Smooth muscle cell (in vitro differentiated cells): Measurements from ENCODE around the gene GAPDH. TPM values are rescaled to one million over a fixed set of nuclear protein-coding genes. Genes with fewer than 3 reads are reported as not detected.
A peak's percentile ranks its signal among the peaks of the same experiment; 100 is the strongest.

Experiments used
- polyA plus RNA-seq: library from polyadenylated mRNA; unstranded; fragments of >200 nt; fragmentation: Nextera tagmentation; extraction: Ambion mirVana; gene quantifications from 2 replicates; pipeline ENCODE4 v1.2.1, GENCODE V29; 2016
- small RNA-seq: library from RNA; depleted of rRNA; stranded (forward); fragments of <200 nt; gene quantifications from one replicate; pipeline ENCODE3, GENCODE V24; 2014
- total RNA-seq: library from RNA; depleted of rRNA; stranded (reverse); fragments of >200 nt; gene quantifications from 2 replicates; pipeline ENCODE4 v1.2.3, GENCODE V29; 2014

The GAPDH gene
- total and polyA plus RNA-seq, 2 experiments from 2014 or later = 5,158 to 9,934 TPM

Small RNAs within 50 kb of the gene (small RNA-seq; reads per million reads assigned to genes)
- gene SCARNA11 = 139 reads per million, percentile 99 among the genes with 10 or more reads in this experiment

Other genes with a start within 250 kb of the GAPDH start
- gene PLEKHG6, start 223.8 kb upstream of the GAPDH start, total RNA-seq = 6.5 and 7.8 TPM in 2 replicates
- gene PLEKHG6, start 223.8 kb upstream of the GAPDH start, polyA plus RNA-seq = 5.2 and 21.9 TPM in 2 replicates
- gene TNFRSF1A, start 192.4 kb upstream of the GAPDH start, total RNA-seq = 110 and 139 TPM in 2 replicates
- gene TNFRSF1A, start 192.4 kb upstream of the GAPDH start, polyA plus RNA-seq = 144 and 148 TPM in 2 replicates
- gene SCNN1A, start 159.0 kb upstream of the GAPDH start, total RNA-seq = 1.3 and 1.5 TPM in 2 replicates
- gene SCNN1A, start 159.0 kb upstream of the GAPDH start, polyA plus RNA-seq = 0.57 and 1.0 TPM in 2 replicates
- 35.1 and 38.3 TPM in 2 replicates for gene LTBR, start 150.4 kb upstream of the GAPDH start, total RNA-seq
- 72.9 and 97.8 TPM in 2 replicates for gene LTBR, start 150.4 kb upstream of the GAPDH start, polyA plus RNA-seq
- gene CD27, start 89.6 kb upstream of the GAPDH start, total RNA-seq = not detected in 2 replicates
- gene CD27, start 89.6 kb upstream of the GAPDH start, polyA plus RNA-seq = not detected in 2 replicates
- 0.85 TPM in 1 of 2 replicates, not detected in the other for gene TAPBPL, start 82.5 kb upstream of the GAPDH start, total RNA-seq
- 1.5 and 3.2 TPM in 2 replicates for gene TAPBPL, start 82.5 kb upstream of the GAPDH start, polyA plus RNA-seq
- gene VAMP1, start 63.8 kb upstream of the GAPDH start, total RNA-seq = 3.5 and 10.0 TPM in 2 replicates
- gene VAMP1, start 63.8 kb upstream of the GAPDH start, polyA plus RNA-seq = 7.5 and 8.6 TPM in 2 replicates
- gene MRPL51, start 41.3 kb upstream of the GAPDH start, total RNA-seq = 122 and 126 TPM in 2 replicates
- gene MRPL51, start 41.3 kb upstream of the GAPDH start, polyA plus RNA-seq = 364 and 377 TPM in 2 replicates
- 22.7 and 78.9 TPM in 2 replicates for gene NCAPD2, start 40.4 kb upstream of the GAPDH start, total RNA-seq
- 17.6 and 21.5 TPM in 2 replicates for gene NCAPD2, start 40.4 kb upstream of the GAPDH start, polyA plus RNA-seq
- gene IFFO1, start 21.5 kb downstream of the GAPDH start, total RNA-seq = 4.2 and 5.2 TPM in 2 replicates
- 13.3 and 19.1 TPM in 2 replicates for gene IFFO1, start 21.5 kb downstream of the GAPDH start, polyA plus RNA-seq
- 29.7 and 41.9 TPM in 2 replicates for gene NOP2, start 33.8 kb downstream of the GAPDH start, total RNA-seq
- gene NOP2, start 33.8 kb downstream of the GAPDH start, polyA plus RNA-seq = 23.6 and 30.4 TPM in 2 replicates
- 172 and 176 TPM in 2 replicates for gene CHD4, start 72.9 kb downstream of the GAPDH start, total RNA-seq
- 87.5 and 122 TPM in 2 replicates for gene CHD4, start 72.9 kb downstream of the GAPDH start, polyA plus RNA-seq
- 2.0 and 4.4 TPM in 2 replicates for gene LPAR5, start 101.4 kb downstream of the GAPDH start, total RNA-seq
- gene LPAR5, start 101.4 kb downstream of the GAPDH start, polyA plus RNA-seq = 1.3 and 1.8 TPM in 2 replicates
- not detected in 2 replicates for gene ACRBP, start 112.9 kb downstream of the GAPDH start, total RNA-seq
- 0.82 TPM in 1 of 2 replicates, not detected in the other for gene ACRBP, start 112.9 kb downstream of the GAPDH start, polyA plus RNA-seq
- 24.8 and 45.0 TPM in 2 replicates for gene ING4, start 128.6 kb downstream of the GAPDH start, total RNA-seq
- gene ING4, start 128.6 kb downstream of the GAPDH start, polyA plus RNA-seq = 27.0 and 33.5 TPM in 2 replicates
- 30.0 and 31.0 TPM in 2 replicates for gene ZNF384, start 154.9 kb downstream of the GAPDH start, total RNA-seq
- gene ZNF384, start 154.9 kb downstream of the GAPDH start, polyA plus RNA-seq = 36.1 and 38.6 TPM in 2 replicates
- 1.4 TPM in 1 of 2 replicates, not detected in the other for gene PIANP, start 166.3 kb downstream of the GAPDH start, total RNA-seq
- gene PIANP, start 166.3 kb downstream of the GAPDH start, polyA plus RNA-seq = 2.8 and 3.8 TPM in 2 replicates
- 56.6 and 59.6 TPM in 2 replicates for gene COPS7A, start 189.5 kb downstream of the GAPDH start, total RNA-seq
- 78.0 and 105 TPM in 2 replicates for gene COPS7A, start 189.5 kb downstream of the GAPDH start, polyA plus RNA-seq
- 182 and 185 TPM in 2 replicates for gene MLF2, start 218.6 kb downstream of the GAPDH start, total RNA-seq
- 381 and 398 TPM in 2 replicates for gene MLF2, start 218.6 kb downstream of the GAPDH start, polyA plus RNA-seq
- 115 and 125 TPM in 2 replicates for gene PTMS, start 231.8 kb downstream of the GAPDH start, total RNA-seq
- gene PTMS, start 231.8 kb downstream of the GAPDH start, polyA plus RNA-seq = 379 and 381 TPM in 2 replicates
- 0.18 and 1.0 TPM in 2 replicates for gene LAG3, start 238.0 kb downstream of the GAPDH start, total RNA-seq
- gene LAG3, start 238.0 kb downstream of the GAPDH start, polyA plus RNA-seq = 1.7 and 3.7 TPM in 2 replicates